WTC11 (cell line): ENCODE measurements around the gene NARS2. TPM values are rescaled to one million over a fixed set of nuclear protein-coding genes. Genes with fewer than 3 reads are reported as not detected.
A peak's percentile ranks its signal among the peaks of the same experiment; 100 is the strongest.

Experiments
- ATAC-seq: fragments of 200-7000 bp; cut with Tn5 transposase; 2 replicates; pipeline ENCODE4 v1.10.0; 2021; ENCODE audit warnings: mild to moderate bottlenecking, moderate library complexity
- CTCF ChIA-PET: fragments of 300-600 bp; sonication (Branson Sonifier 250); formaldehyde crosslinking; loops from one replicate; lab custom pipeline; 2021; ENCODE audit warnings: antibody characterized with exemption; lab: Charles Lee
- POLR2A ChIA-PET: fragments of 350-600 bp; sonication (Branson Sonifier 250); formaldehyde crosslinking; loops from one replicate; lab custom pipeline; 2021; ENCODE audit warnings: antibody characterized with exemption; lab: Charles Lee
- DNase-seq: peaks from one replicate; pipeline ENCODE4 v3.0.0; 2021; ENCODE audit warnings: low spot score
- H3K27ac Mint-ChIP-seq: 2 replicates; pipeline ENCODE4 v1.8.0; 2021; ENCODE audit warnings: mixed read lengths
- H3K27me3 Mint-ChIP-seq: 2 replicates; pipeline ENCODE4 v1.8.0; 2021; ENCODE audit warnings: low read depth, mild to moderate bottlenecking, moderate library complexity, mixed read lengths
- H3K36me3 Mint-ChIP-seq: 2 replicates; pipeline ENCODE4 v1.8.0; 2021; ENCODE audit warnings: mixed read lengths
- H3K4me1 Mint-ChIP-seq: 2 replicates; pipeline ENCODE4 v1.8.0; 2022; ENCODE audit warnings: mixed read lengths
- H3K4me3 Mint-ChIP-seq: 2 replicates; pipeline ENCODE4 v1.8.0; 2021; ENCODE audit warnings: mild to moderate bottlenecking, moderate library complexity, mixed read lengths
- H3K9me3 Mint-ChIP-seq: 2 replicates; pipeline ENCODE4 v1.8.0; 2021; ENCODE audit warnings: mixed read lengths
- CREM ChIP-seq: sonication (generic); formaldehyde crosslinking; IDR thresholded peaks from 2 replicates; pipeline ENCODE4 v1.8.1; 2022; ENCODE audit warnings: mild to moderate bottlenecking, missing genetic modification reagents, moderate library complexity
- FOXK1 ChIP-seq: sonication (generic); formaldehyde crosslinking; IDR thresholded peaks from 2 replicates; pipeline ENCODE4 v1.8.0; 2022; ENCODE audit warnings: mild to moderate bottlenecking, moderate library complexity, missing genetic modification reagents
- HMGA2 ChIP-seq: fragments of 250-450 bp; sonication (Bioruptor Pico); IDR thresholded peaks from 2 replicates; pipeline ENCODE4 v1.4.0; 2021; ENCODE audit warnings: mild to moderate bottlenecking, moderate library complexity
- JAZF1 ChIP-seq: fragments of 250-450 bp; sonication (Bioruptor Pico); IDR thresholded peaks from 2 replicates; pipeline ENCODE4 v1.9.0; 2021; ENCODE audit warnings: moderate library complexity, mild to moderate bottlenecking, inconsistent platforms
- MYBL2 ChIP-seq: sonication (generic); formaldehyde crosslinking; IDR thresholded peaks from 2 replicates; pipeline ENCODE4 v1.8.1; 2023; ENCODE audit warnings: mild to moderate bottlenecking, moderate library complexity, missing genetic modification reagents
- NR3C1 ChIP-seq: sonication (generic); formaldehyde crosslinking; conservative IDR thresholded peaks from 2 replicates; pipeline ENCODE4 v1.8.1; 2023; ENCODE audit warnings: low read depth, mild to moderate bottlenecking, missing genetic modification reagents
- RORB ChIP-seq: fragments of 250-450 bp; sonication (Bioruptor Pico); IDR thresholded peaks from 2 replicates; pipeline ENCODE4 v1.9.0; 2021; ENCODE audit warnings: mild to moderate bottlenecking
- SOX15 ChIP-seq: fragments of 250-450 bp; sonication (Bioruptor Pico); IDR thresholded peaks from 2 replicates; pipeline ENCODE4 v1.9.0; 2021; ENCODE audit warnings: mild to moderate bottlenecking
- SP1 ChIP-seq: sonication (generic); formaldehyde crosslinking; conservative IDR thresholded peaks from 2 replicates; pipeline ENCODE4 v1.8.1; 2022; ENCODE audit warnings: missing genetic modification reagents
- TP53 ChIP-seq: sonication (generic); formaldehyde crosslinking; IDR thresholded peaks from 2 replicates; pipeline ENCODE4 v1.8.1; 2023; ENCODE audit warnings: mild to moderate bottlenecking, missing genetic modification reagents
- ZNF138 ChIP-seq: sonication (generic); formaldehyde crosslinking; conservative IDR thresholded peaks from 2 replicates; pipeline ENCODE4 v1.8.1; 2022; ENCODE audit warnings: mild to moderate bottlenecking, moderate library complexity, missing genetic modification reagents
- ZNF219 ChIP-seq: sonication (generic); formaldehyde crosslinking; IDR thresholded peaks from 2 replicates; pipeline ENCODE4 v1.8.0; 2023; ENCODE audit warnings: missing genetic modification reagents, mild to moderate bottlenecking, borderline replicate concordance
- ZNF232 ChIP-seq: sonication (generic); formaldehyde crosslinking; IDR thresholded peaks from 2 replicates; pipeline ENCODE4 v1.8.0; 2022; ENCODE audit warnings: mild to moderate bottlenecking, missing genetic modification reagents
- ZNF423 ChIP-seq: fragments of 250-450 bp; sonication (Bioruptor Pico); IDR thresholded peaks from 2 replicates; pipeline ENCODE4 v2.1.2; 2022; ENCODE audit warnings: mild to moderate bottlenecking, moderate library complexity
- total RNA-seq: library from RNA; stranded (reverse); gene quantifications from 3 replicates; pipeline ENCODE4 v1.2.3, GENCODE V29; 2021
- TF ChIP-seq, protein P1 (sequence below): sonication (generic); formaldehyde crosslinking; conservative IDR thresholded peaks from 2 replicates; pipeline ENCODE4 v1.8.1; 2022; ENCODE audit warnings: mild to moderate bottlenecking, missing genetic modification reagents
- TF ChIP-seq, protein P2 (sequence below): sonication (generic); formaldehyde crosslinking; IDR thresholded peaks from 2 replicates; pipeline ENCODE4 v1.8.1; 2022; ENCODE audit warnings: mild to moderate bottlenecking, missing genetic modification reagents, moderate library complexity, borderline replicate concordance
- TF ChIP-seq, protein P3 (sequence below): fragments of 250-450 bp; sonication (Bioruptor Pico); conservative IDR thresholded peaks from 2 replicates; pipeline ENCODE4 v1.9.0; 2021; ENCODE audit warnings: mild to moderate bottlenecking
- TF ChIP-seq, protein P4 (sequence below): sonication (generic); formaldehyde crosslinking; IDR thresholded peaks from 2 replicates; pipeline ENCODE4 v1.8.1; 2022; ENCODE audit warnings: low read depth, missing genetic modification reagents, borderline replicate concordance
- TF ChIP-seq, protein P5 (sequence below): sonication (generic); formaldehyde crosslinking; IDR thresholded peaks from 2 replicates; pipeline ENCODE4 v1.8.1; 2022; ENCODE audit warnings: missing genetic modification reagents, borderline replicate concordance
- TF ChIP-seq, protein P6 (sequence below): sonication (generic); formaldehyde crosslinking; IDR thresholded peaks from 2 replicates; pipeline ENCODE4 v1.8.1; 2023; ENCODE audit warnings: mild to moderate bottlenecking, missing genetic modification reagents, moderate library complexity
- TF ChIP-seq, protein P7 (sequence below): sonication (generic); formaldehyde crosslinking; IDR thresholded peaks from 2 replicates; pipeline ENCODE4 v1.8.0; 2022; ENCODE audit warnings: mild to moderate bottlenecking, missing genetic modification reagents
- TF ChIP-seq, protein P8 (sequence below): sonication (generic); formaldehyde crosslinking; IDR thresholded peaks from 2 replicates; pipeline ENCODE4 v1.8.1; 2023; ENCODE audit warnings: mild to moderate bottlenecking, moderate library complexity, missing genetic modification reagents

NARS2 gene
- total RNA-seq, 1 experiment from 2014 or later = 36.4 TPM

DNA sequence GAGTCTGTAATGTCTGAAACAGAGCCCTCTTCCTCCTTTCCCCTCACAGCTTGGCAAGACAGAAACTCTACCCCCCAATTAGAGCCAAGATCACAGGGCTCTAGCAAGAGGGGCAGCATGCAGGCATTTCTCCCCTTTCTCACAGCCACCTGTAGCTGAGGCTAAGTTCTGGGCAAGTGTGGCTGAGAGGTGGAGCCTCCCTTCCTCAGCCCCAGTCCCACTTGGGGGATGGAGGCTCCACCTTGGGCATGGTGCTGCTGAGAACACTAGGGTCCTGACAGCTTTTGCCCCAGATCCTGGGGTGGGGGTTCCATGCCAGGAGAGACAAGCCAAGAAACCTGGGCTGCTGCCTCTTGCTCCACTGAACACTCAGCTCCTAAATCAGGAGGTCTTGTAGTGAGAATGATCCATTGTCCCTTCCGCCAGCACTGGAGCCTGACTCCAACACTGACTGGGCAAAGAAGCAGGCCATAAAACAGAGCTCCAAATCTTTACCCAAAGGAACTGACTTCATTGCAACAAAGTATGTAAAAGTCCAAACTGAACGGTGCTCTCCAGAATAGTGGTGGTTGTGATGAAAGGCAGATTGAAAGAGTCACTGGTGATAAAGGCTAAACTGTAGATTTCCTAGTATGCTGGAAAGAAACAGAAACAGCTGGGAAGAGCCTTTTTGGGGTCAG lies 25.6 kb downstream of the NARS2 start:
- peak; percentile 15; the same call in 1 of the 2 replicates for ATAC-seq
- Mint-ChIP-seq H3K36me3 (peaks cover 19% of the 10 kb centered on the region), H3K4me3 (no peak overlapping the region), H3K27me3 (no peaks in the 10 kb centered on the region), H3K9me3 (peaks cover 12% of the 10 kb centered on the region), H3K4me1 (peaks cover 28% of the 10 kb centered on the region), H3K27ac (peak overlapping the region; percentile 84)
- ChIA-PET CTCF (interaction anchor here (3.0 kb wide), 1 partner anchor 15 kb away, joined by 11 read pairs; no protein-coding TSS in a partner anchor), POLR2A (no interaction called here)
- no peak for DNase-seq
- no peak for TF ChIP-seq JAZF1 (CRISPR knock-in tag)
- TF ChIP-seq SOX15 = no peak
- no peak for TF ChIP-seq MYBL2 (CRISPR knock-in tag)
- TF ChIP-seq, protein P1, sequence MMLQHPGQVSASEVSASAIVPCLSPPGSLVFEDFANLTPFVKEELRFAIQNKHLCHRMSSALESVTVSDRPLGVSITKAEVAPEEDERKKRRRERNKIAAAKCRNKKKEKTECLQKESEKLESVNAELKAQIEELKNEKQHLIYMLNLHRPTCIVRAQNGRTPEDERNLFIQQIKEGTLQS (CRISPR knock-in tag) = no peak
- no peak for TF ChIP-seq ZNF219 (CRISPR knock-in tag)
- TF ChIP-seq, protein P2, sequence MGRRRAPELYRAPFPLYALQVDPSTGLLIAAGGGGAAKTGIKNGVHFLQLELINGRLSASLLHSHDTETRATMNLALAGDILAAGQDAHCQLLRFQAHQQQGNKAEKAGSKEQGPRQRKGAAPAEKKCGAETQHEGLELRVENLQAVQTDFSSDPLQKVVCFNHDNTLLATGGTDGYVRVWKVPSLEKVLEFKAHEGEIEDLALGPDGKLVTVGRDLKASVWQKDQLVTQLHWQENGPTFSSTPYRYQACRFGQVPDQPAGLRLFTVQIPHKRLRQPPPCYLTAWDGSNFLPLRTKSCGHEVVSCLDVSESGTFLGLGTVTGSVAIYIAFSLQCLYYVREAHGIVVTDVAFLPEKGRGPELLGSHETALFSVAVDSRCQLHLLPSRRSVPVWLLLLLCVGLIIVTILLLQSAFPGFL (CRISPR knock-in tag) = no peak
- no peak for TF ChIP-seq HMGA2 (CRISPR knock-in tag)
- TF ChIP-seq, protein P3, sequence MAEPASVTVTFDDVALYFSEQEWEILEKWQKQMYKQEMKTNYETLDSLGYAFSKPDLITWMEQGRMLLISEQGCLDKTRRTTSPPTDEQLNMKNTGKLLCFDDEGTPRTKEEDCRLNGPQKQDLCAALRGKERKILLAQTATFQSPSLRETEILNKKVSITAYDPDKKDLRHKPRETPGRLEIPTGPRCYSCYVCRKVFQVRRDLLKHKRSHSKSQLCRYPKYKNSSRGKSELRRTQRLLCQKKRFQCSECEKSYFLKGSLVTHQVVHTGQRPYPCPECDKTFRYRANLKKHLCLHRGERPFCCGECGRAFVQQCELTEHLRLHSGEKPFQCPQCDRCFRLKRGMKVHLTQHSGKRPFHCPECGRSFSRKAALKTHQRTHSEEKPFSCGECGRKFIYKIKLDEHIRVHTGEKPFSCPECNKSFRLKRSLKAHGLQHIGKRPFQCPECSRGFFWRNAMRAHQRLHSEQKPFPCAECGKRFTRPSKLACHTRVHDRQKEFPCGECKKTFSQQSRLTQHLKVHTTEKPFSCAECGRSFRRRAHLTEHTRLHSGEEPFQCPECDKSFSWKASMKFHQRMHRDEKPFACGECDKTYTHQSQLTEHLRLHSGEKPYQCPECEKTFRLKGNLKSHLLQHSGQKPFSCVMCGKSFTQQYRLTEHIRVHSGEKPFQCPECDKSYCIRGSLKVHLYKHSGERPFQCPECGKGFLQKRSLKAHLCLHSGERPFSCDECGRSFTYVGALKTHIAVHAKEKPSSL (CRISPR knock-in tag) = no peak
- no peak for TF ChIP-seq TP53

DNA sequence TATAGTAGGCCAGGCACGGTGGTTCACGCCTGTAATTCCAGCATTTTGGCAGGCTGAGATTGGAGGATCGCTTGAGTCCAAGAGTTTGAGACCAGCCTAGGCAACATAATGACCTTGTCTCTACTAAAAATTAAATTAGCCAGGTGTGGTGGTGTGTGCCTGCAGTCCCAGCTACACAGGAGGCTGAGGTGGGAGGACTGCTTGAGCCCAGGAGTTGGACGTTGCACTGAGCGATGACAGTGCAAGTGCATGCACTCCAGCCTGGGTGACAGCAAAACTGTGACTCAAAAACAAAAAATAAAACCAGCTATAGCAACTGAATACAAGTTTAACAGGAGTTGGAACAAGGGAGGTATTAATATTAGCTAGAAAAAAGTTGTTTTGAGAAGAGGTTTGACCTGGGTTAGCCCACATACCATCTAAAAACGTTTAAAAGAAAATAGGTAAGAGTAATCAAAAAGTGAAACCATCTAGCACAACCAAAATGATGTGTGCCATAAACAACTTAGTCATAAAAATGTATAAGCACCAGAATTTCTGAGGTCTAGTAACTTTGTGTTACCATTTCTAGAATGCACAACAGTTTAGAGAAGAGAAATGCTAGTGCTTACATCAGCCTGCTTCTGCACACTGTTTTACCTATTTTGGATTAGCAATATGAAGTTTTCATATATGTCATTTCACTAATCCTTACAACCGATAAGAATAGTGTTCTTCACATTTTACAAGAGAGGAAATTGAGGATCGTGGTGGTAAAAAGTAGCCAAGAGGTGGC lies 26.5 kb downstream of the NARS2 start:
- H3K27me3 Mint-ChIP-seq = no peaks in the 10 kb centered on the region
- no peak for DNase-seq
- no peak overlapping the region for H3K27ac Mint-ChIP-seq
- peaks cover 14% of the 10 kb centered on the region for H3K9me3 Mint-ChIP-seq
- no peak for ATAC-seq
- no peak overlapping the region for H3K4me3 Mint-ChIP-seq
- H3K36me3 Mint-ChIP-seq = peaks cover 21% of the 10 kb centered on the region
- peaks cover 28% of the 10 kb centered on the region for H3K4me1 Mint-ChIP-seq
- ChIA-PET CTCF (interaction anchor here (0.6 to 3.0 kb wide), 3 partner anchors 16 to 175 kb away, joined by 3 to 11 read pairs (median 4); no protein-coding TSS in a partner anchor), POLR2A (no interaction called here)
- TF ChIP-seq ZNF423 (no peak), SP1 (CRISPR knock-in tag) (no peak), RORB (no peak), ZNF232 (CRISPR knock-in tag) (no peak), ZNF138 (CRISPR knock-in tag) (no peak), TP53 (no peak), NR3C1 (no peak), FOXK1 (CRISPR knock-in tag) (no peak), CREM (CRISPR knock-in tag) (no peak)
- TF ChIP-seq, protein P4, sequence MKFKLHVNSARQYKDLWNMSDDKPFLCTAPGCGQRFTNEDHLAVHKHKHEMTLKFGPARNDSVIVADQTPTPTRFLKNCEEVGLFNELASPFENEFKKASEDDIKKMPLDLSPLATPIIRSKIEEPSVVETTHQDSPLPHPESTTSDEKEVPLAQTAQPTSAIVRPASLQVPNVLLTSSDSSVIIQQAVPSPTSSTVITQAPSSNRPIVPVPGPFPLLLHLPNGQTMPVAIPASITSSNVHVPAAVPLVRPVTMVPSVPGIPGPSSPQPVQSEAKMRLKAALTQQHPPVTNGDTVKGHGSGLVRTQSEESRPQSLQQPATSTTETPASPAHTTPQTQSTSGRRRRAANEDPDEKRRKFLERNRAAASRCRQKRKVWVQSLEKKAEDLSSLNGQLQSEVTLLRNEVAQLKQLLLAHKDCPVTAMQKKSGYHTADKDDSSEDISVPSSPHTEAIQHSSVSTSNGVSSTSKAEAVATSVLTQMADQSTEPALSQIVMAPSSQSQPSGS = no peak
- TF ChIP-seq, protein P5, sequence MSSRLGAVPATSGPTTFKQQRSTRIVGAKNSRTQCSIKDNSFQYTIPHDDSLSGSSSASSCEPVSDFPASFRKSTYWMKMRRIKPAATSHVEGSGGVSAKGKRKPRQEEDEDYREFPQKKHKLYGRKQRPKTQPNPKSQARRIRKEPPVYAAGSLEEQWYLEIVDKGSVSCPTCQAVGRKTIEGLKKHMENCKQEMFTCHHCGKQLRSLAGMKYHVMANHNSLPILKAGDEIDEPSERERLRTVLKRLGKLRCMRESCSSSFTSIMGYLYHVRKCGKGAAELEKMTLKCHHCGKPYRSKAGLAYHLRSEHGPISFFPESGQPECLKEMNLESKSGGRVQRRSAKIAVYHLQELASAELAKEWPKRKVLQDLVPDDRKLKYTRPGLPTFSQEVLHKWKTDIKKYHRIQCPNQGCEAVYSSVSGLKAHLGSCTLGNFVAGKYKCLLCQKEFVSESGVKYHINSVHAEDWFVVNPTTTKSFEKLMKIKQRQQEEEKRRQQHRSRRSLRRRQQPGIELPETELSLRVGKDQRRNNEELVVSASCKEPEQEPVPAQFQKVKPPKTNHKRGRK (CRISPR knock-in tag) = no peak
- TF ChIP-seq, protein P6, sequence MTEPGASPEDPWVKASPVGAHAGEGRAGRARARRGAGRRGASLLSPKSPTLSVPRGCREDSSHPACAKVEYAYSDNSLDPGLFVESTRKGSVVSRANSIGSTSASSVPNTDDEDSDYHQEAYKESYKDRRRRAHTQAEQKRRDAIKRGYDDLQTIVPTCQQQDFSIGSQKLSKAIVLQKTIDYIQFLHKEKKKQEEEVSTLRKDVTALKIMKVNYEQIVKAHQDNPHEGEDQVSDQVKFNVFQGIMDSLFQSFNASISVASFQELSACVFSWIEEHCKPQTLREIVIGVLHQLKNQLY (CRISPR knock-in tag) = no peak
- TF ChIP-seq, protein P7, sequence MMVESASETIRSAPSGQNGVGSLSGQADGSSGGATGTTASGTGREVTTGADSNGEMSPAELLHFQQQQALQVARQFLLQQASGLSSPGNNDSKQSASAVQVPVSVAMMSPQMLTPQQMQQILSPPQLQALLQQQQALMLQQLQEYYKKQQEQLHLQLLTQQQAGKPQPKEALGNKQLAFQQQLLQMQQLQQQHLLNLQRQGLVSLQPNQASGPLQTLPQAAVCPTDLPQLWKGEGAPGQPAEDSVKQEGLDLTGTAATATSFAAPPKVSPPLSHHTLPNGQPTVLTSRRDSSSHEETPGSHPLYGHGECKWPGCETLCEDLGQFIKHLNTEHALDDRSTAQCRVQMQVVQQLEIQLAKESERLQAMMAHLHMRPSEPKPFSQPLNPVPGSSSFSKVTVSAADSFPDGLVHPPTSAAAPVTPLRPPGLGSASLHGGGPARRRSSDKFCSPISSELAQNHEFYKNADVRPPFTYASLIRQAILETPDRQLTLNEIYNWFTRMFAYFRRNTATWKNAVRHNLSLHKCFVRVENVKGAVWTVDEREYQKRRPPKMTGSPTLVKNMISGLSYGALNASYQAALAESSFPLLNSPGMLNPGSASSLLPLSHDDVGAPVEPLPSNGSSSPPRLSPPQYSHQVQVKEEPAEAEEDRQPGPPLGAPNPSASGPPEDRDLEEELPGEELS (CRISPR knock-in tag) = no peak
- TF ChIP-seq, protein P8, sequence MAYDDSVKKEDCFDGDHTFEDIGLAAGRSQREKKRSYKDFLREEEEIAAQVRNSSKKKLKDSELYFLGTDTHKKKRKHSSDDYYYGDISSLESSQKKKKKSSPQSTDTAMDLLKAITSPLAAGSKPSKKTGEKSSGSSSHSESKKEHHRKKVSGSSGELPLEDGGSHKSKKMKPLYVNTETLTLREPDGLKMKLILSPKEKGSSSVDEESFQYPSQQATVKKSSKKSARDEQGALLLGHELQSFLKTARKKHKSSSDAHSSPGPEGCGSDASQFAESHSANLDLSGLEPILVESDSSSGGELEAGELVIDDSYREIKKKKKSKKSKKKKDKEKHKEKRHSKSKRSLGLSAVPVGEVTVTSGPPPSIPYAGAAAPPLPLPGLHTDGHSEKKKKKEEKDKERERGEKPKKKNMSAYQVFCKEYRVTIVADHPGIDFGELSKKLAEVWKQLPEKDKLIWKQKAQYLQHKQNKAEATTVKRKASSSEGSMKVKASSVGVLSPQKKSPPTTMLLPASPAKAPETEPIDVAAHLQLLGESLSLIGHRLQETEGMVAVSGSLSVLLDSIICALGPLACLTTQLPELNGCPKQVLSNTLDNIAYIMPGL (CRISPR knock-in tag) = no peak
